Left ventricle myocardium inferior (tissue), 1 donor: ENCODE data around the gene CAPN5. TPM values are rescaled to one million over a fixed set of nuclear protein-coding genes. Genes with fewer than 3 reads are reported as not detected.

Source experiments
- DNase-seq: peaks from one replicate; pipeline ENCODE4 v3.0.0-alpha.2; 2020
- H3K27ac ChIP-seq: fragments of 200-600 bp; replicated peaks from 2 replicates; pipeline ENCODE4 v1.8.0; 2021
- H3K27me3 ChIP-seq: fragments of 200-600 bp; 2 replicates; pipeline ENCODE4 v1.8.0; 2021; ENCODE audit warnings: low read depth
- H3K36me3 ChIP-seq: fragments of 200-600 bp; 2 replicates; pipeline ENCODE4 v1.8.0; 2021
- H3K4me1 ChIP-seq: fragments of 200-600 bp; 2 replicates; pipeline ENCODE4 v1.8.0; 2021
- H3K4me3 ChIP-seq: fragments of 200-600 bp; 2 replicates; pipeline ENCODE4 v1.8.0; 2021; ENCODE audit warnings: mild to moderate bottlenecking, moderate library complexity
- H3K9me3 ChIP-seq: fragments of 200-600 bp; replicated peaks from 2 replicates; pipeline ENCODE4 v1.8.0; 2021
- CTCF ChIP-seq: fragments of 200-600 bp; IDR thresholded peaks from 2 replicates; pipeline ENCODE4 v1.8.0; 2021; ENCODE audit warnings: antibody characterized with exemption, mild to moderate bottlenecking, borderline replicate concordance
- intact Hi-C: fragments of 100-400 bp; cut with micrococcal nuclease; formaldehyde crosslinking; loops from one replicate; pipeline ENCODE4 v1.11.0; 2022
- total RNA-seq: library from RNA; stranded (reverse); fragmentation: NEBNext Ultra II Directional; extraction: Animal tissue kit (Norgen Biotek cat#: 25700); gene quantifications from one replicate; pipeline ENCODE4 v1.2.1, GENCODE V29; 2021
- donor health status: DM: no; HTN: yes; CAD: no; lungs with severe emphysema.

CAPN5 gene
- total RNA-seq, 1 donor from 2014 or later = 2.3 TPM

DNA sequence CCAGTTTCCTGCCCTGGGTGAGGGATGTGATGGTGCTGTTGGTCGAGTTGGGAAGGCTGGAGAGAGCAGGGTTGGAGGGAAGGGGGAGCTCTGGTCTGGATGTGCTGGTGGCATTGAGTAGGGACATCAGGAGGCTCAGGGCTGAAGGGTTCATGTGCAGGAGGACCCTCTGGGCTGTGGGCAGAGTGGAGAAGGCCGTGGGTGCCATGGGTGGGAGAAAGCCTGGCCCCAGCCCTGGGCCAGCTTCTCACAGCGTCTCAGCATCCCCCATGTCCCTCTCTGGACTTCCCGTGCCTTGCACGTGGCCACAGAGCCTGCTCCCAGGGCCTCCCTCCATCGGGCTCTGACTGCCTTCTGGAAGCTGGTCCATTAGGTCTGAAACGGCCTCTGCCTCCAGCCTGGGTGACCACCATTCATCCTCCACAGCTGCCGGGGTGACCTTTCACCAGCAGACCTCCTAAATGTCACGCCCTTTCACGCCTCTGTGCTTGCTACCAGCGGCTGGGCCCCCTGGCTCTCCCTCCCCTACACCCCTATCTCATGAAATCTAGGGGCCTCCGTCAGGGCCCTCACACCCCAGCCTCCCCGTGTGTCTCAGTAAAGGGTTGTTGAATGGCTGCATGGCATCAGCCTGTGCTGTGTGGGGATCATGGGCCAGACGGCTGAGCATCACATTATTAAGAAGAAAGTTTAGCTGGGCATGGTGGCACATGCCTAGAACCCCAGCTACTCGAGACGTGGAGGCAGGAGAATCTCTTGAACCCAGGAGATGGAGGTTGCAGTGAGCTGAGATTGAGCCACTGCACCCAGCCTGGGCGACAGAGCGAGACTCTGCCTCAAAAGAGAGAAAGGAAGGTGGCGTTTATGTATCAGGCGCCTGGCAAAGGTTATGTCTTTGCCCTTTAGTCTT, 86.8 kb downstream of the CAPN5 start:
- H3K36me3 ChIP-seq = no peaks in the 10 kb centered on the region
- H3K4me3 ChIP-seq = no peak overlapping the region
- no peaks in the 10 kb centered on the region for H3K9me3 ChIP-seq
- peaks cover 29% of the 10 kb centered on the region for H3K4me1 ChIP-seq
- H3K27me3 ChIP-seq = peaks cover 5% of the 10 kb centered on the region
- DNase-seq = no peak
- no peak for TF ChIP-seq CTCF
- intact Hi-C loops = no loop called here
- H3K27ac ChIP-seq = no peak overlapping the region

GRCh38 chr11:77154381-77155081, 87.8 kb downstream of the CAPN5 start:
- Histone ChIP-seq H3K4me3 (no peak overlapping the region), H3K4me1 (peaks cover 29% of the 10 kb centered on the region), H3K27me3 (no peaks in the 10 kb centered on the region), H3K27ac (no peak overlapping the region), H3K9me3 (no peaks in the 10 kb centered on the region), H3K36me3 (no peaks in the 10 kb centered on the region)
- TF ChIP-seq CTCF = no peak
- intact Hi-C loops = no loop called here
- DNase-seq = peak; percentile 68

DNA sequence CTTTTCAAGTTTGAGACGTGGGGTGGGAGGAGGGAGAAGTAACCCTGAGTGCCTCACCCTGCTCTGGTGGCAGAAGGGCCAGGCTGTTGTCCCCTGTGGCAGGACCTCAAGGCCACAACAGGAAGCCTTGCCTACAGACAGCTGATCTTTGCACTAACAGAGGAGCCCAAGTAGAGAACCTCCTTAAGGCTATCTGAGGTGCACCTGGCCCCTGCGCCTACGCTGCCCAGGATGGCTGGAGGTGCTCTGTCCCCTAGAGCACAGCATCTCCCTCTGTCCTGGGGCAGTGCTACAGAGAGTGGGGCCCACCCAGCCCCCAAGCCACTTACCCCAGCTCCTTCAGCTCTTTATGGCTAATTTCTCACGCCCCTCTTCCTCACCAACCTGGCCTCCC, 88.3 kb downstream of the CAPN5 start:
- DNase-seq = no peak
- intact Hi-C loops = no loop called here

DNA sequence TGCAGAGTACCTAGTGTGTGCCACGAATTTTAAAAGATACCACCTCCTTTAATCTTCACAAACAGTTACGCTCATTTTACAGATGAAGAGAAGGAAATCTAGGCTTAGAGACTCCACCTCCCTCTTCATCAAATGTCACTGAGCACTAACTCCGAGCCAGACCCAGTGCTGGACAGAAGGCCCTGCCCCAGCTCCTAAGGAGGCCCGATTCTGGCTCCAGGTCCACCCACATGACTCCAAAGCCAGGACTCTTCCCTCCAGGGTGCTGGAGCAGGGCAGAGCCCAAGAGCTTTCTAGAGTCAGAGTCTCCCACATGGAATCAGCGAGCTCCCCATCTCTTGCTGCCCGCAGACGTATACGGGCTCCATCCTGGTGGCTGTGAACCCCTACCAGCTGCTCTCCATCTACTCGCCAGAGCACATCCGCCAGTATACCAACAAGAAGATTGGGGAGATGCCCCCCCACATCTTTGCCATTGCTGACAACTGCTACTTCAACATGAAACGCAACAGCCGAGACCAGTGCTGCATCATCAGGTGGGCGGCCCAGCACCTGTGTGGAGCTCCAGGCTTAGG, 88.9 kb downstream of the CAPN5 start:
- DNase-seq = no peak
- H3K4me1 ChIP-seq = peaks cover 29% of the 10 kb centered on the region
- H3K27ac ChIP-seq = no peak overlapping the region
- no peaks in the 10 kb centered on the region for H3K36me3 ChIP-seq
- TF ChIP-seq CTCF = no peak
- intact Hi-C loops = no loop called here
- H3K27me3 ChIP-seq = no peaks in the 10 kb centered on the region
- no peak overlapping the region for H3K4me3 ChIP-seq
- no peaks in the 10 kb centered on the region for H3K9me3 ChIP-seq

More for the DNA sequence above, 88.3 kb downstream of the CAPN5 start:
- TF ChIP-seq CTCF = no peak
- H3K9me3 ChIP-seq = no peaks in the 10 kb centered on the region
- no peaks in the 10 kb centered on the region for H3K36me3 ChIP-seq
- H3K4me3 ChIP-seq = no peak overlapping the region
- H3K27me3 ChIP-seq = no peaks in the 10 kb centered on the region
- no peak overlapping the region for H3K27ac ChIP-seq
- H3K4me1 ChIP-seq = peaks cover 29% of the 10 kb centered on the region

- TF ChIP-seq CTCF = no peak
- H3K4me1 ChIP-seq = peaks cover 29% of the 10 kb centered on the region
- intact Hi-C loops = no loop called here
- no peak for DNase-seq
- no peaks in the 10 kb centered on the region for H3K27me3 ChIP-seq
- no peaks in the 10 kb centered on the region for H3K9me3 ChIP-seq
- H3K27ac ChIP-seq = no peak overlapping the region
- H3K36me3 ChIP-seq = no peaks in the 10 kb centered on the region
- no peak overlapping the region for H3K4me3 ChIP-seq
Measured at GRCh38 chr11:77156396-77157195, 89.8 kb downstream of the CAPN5 start.
